HepG2 (cell line): Measurements from ENCODE around the gene DDIT4. TPM values are rescaled to one million over a fixed set of nuclear protein-coding genes. Genes with fewer than 3 reads are reported as not detected.
A peak's percentile ranks its signal among the peaks of the same experiment; 100 is the strongest.

Experiments
- ATAC-seq: fragments of 200-7000 bp; cut with Tn5 transposase; 3 replicates; pipeline ENCODE4 v1.9.1; 2020; ENCODE audit warnings: mild to moderate bottlenecking, moderate library complexity
- BruUV-seq: library from RNA; stranded (reverse); fragments of 400-500 nt; replicated peaks from 2 replicates; lab custom pipeline; 2021; lab: Mats Ljungman, UMichigan
- CTCF ChIA-PET: fragments of 300-600 bp; formaldehyde crosslinking; extraction: SDS; loops from one replicate; lab custom pipeline; 2021; ENCODE audit warnings: low total read pairs, inconsistent platforms, low intra/inter-chr PET ratio; lab: Yijun Ruan, JAX
- POLR2A ChIA-PET: fragments of 350-600 bp; sonication (Branson Sonifier 250); formaldehyde crosslinking; loops from one replicate; lab custom pipeline; 2020; ENCODE audit warnings: antibody characterized with exemption, inconsistent platforms; lab: Yijun Ruan, JAX
- DNase-seq: peaks from one replicate; pipeline ENCODE4 v3.0.0-alpha.2; 2015; ENCODE audit warnings: low spot score
- FAIRE-seq: peaks from 3 replicates; lab custom pipeline; 2011; peaks lifted over from hg19 to GRCh38; lab: Jason Lieb, UNC
- H2AFZ ChIP-seq: one replicate; pipeline ENCODE4 v1.6.1; 2011; ENCODE audit warnings: low read length, inconsistent platforms
- H3K27ac ChIP-seq: fragments of 300-600 bp; 3 replicates; pipeline ENCODE4 v1.8.0; 2011; ENCODE audit warnings: mixed run types, mild to moderate bottlenecking, mixed read lengths, low read length, inconsistent platforms; ENCODE audit not compliant: insufficient read depth; ENCODE audit errors: extremely low read length
- H3K27me3 ChIP-seq, 2 experiments: fragments of 200-600 bp in 1 of 2; 2 replicates in 1 of 2; 3 replicates in 1 of 2; pipeline versions ENCODE4 v1.6.0 to v1.8.0; 2011; ENCODE audit warnings: low read length in 2 of 2, mild to moderate bottlenecking in 2 of 2, moderate library complexity in 2 of 2, inconsistent platforms in 1 of 2; ENCODE audit not compliant: insufficient read depth in 2 of 2, control insufficient read depth in 1 of 2
- H3K36me3 ChIP-seq, 2 experiments: fragments of 200-600 bp in 1 of 2; replicated peaks in 1 of 2; 2 replicates in 1 of 2; 3 replicates in 1 of 2; pipeline versions ENCODE4 v1.5.1 to v1.8.0; 2011; ENCODE audit warnings: low read length in 2 of 2, inconsistent platforms in 1 of 2; ENCODE audit not compliant: insufficient read depth in 2 of 2, control insufficient read depth in 1 of 2
- H3K4me1 ChIP-seq: 2 replicates; pipeline ENCODE4 v1.5.1; 2012; ENCODE audit warnings: low read length, inconsistent platforms; ENCODE audit not compliant: insufficient read depth
- H3K4me2 ChIP-seq: 2 replicates; pipeline ENCODE4 v1.6.0; 2011; ENCODE audit warnings: low read depth, low read length, inconsistent platforms
- H3K4me3 ChIP-seq, 3 experiments: fragments of 200-600 bp in 1 of 3; sonication (generic), shearing (Covaris generic) in 1 of 3; replicated peaks in 1 of 3; 2 replicates each; pipeline ENCODE4 v1.5.1; 2011 to 2016; ENCODE audit warnings: low read length in 3 of 3, inconsistent platforms in 2 of 3, low read depth in 2 of 3, mild to moderate bottlenecking in 2 of 3, control low read depth in 1 of 3, mixed read lengths in 1 of 3; ENCODE audit not compliant: insufficient read depth in 1 of 3
- H3K79me2 ChIP-seq: one replicate; pipeline ENCODE4 v1.6.1; 2011; ENCODE audit warnings: low read length, inconsistent platforms; ENCODE audit not compliant: insufficient read depth
- H3K9ac ChIP-seq: 2 replicates; pipeline ENCODE4 v1.6.0; 2011; ENCODE audit warnings: mild to moderate bottlenecking, low read depth, low read length, inconsistent platforms; ENCODE audit not compliant: insufficient read depth
- H3K9me3 ChIP-seq: 2 replicates; pipeline ENCODE4 v1.5.1; 2012; ENCODE audit warnings: mild to moderate bottlenecking, low read length
- H4K20me1 ChIP-seq: 2 replicates; pipeline ENCODE4 v1.6.0; 2011; ENCODE audit warnings: inconsistent platforms, mild to moderate bottlenecking, low read length, moderate library complexity; ENCODE audit not compliant: insufficient read depth
- BRF2 ChIP-seq: sonication (generic); formaldehyde crosslinking; IDR thresholded peaks from 2 replicates; pipeline ENCODE4 v1.8.1; 2022; ENCODE audit warnings: mild to moderate bottlenecking, missing genetic modification reagents
- KAT7 ChIP-seq: IDR thresholded peaks from 2 replicates; pipeline ENCODE4 v1.6.1; 2018; ENCODE audit warnings: borderline replicate concordance, missing compliant biosample characterization
- SP140L ChIP-seq: sonication (generic); formaldehyde crosslinking; IDR thresholded peaks from 2 replicates; pipeline ENCODE4 v1.4.0; 2020; ENCODE audit warnings: missing genetic modification reagents, borderline replicate concordance
- ZNF407 ChIP-seq: sonication (generic); formaldehyde crosslinking; IDR thresholded peaks from one replicate; pipeline ENCODE4 v1.5.1; 2020; ENCODE audit warnings: mild to moderate bottlenecking, missing genetic modification reagents; ENCODE audit errors: not compliant biosample characterization
- ZNF468 ChIP-seq: sonication (generic); formaldehyde crosslinking; IDR thresholded peaks from 2 replicates; pipeline ENCODE4 v1.8.0; 2022; ENCODE audit warnings: mild to moderate bottlenecking, moderate library complexity, missing genetic modification reagents
- ZNF629 ChIP-seq: sonication (generic); formaldehyde crosslinking; conservative IDR thresholded peaks from 2 replicates; pipeline ENCODE4 v1.5.0; 2020; ENCODE audit warnings: missing genetic modification reagents
- WGBS: methylation state at CpG from one replicate; pipeline ENCODE4 v1.1.6; 2017; ENCODE audit warnings: low lambda C conversion rate; 5-methylcytosine and 5-hydroxymethylcytosine counted together
- in situ Hi-C: cut with HindIII; loops from 2 replicates; pipeline ENCODE4 v1.10.0; 2017; ENCODE audit warnings: low pct_unique_long_range_greater_than_20kb; ENCODE audit not compliant: extremely low pct_ligation_motif_present
- intact Hi-C: fragments of 100-400 bp; cut with micrococcal nuclease; formaldehyde crosslinking; loops from one replicate; pipeline ENCODE4 v1.10.0; 2022; ENCODE audit not compliant: unreplicated experiment
- polyA plus RNA-seq, 8 experiments: library from polyadenylated mRNA; depleted of rRNA in 3 of 8; stranded (reverse) in 7 of 8; unstranded in 1 of 8; fragments of >200 nt; fragmentation: Illumina TruSeq in 4 of 8; extraction: Trizol in 4 of 8; gene quantifications; 2 replicates each; pipeline versions ENCODE4 v1.2.1 to v1.2.3, GENCODE V29; 2011 to 2016; ENCODE audit warnings: low read depth in 4 of 8, missing spikeins in 1 of 8, mixed read lengths in 1 of 8; ENCODE audit not compliant: insufficient read depth in 1 of 8
- total RNA-seq, 5 experiments: library from RNA; depleted of rRNA; stranded (reverse); fragments of >200 nt; fragmentation: Illumina TruSeq; extraction: Trizol; gene quantifications; 2 replicates each; pipeline ENCODE4 v1.2.3, GENCODE V29; 2016; ENCODE audit warnings: low read depth in 1 of 5

DDIT4 gene
- total and polyA plus RNA-seq, 2 of the 13 experiments (the other 11 are each of a cell fraction or from before 2014, with no cell fraction given) = 35.6 to 40.7 TPM

DNA sequence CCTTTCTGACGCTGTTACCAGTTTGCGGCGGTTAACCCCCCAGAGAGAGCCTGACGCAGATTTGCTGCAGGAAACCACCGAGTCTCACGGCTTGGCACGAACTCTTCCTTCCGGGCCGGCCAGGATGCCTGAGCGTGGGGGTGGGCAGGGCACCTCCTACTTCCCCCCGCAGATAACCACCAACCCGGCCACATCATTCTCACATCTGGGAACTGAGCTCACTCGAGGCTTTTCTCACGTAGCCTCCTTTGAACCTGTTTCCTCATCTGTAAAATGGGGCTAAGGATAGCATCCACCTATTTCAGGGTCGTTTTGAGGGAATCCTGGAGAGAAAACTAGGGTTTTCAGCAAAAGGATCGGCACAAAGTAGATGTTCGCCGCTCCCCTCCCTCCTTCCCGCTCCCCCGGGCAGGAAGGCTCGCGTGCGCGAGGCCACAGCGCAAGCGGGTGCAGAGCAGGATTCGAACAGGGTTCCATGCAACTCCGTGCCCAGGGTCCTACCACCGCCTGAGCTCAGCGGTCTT is 23.6 kb downstream of the DDIT4 start:
- Histone ChIP-seq H3K9ac (no peak overlapping the region), H3K79me2 (no peaks in the 10 kb centered on the region), H3K36me3 (no peaks in the 10 kb centered on the region), H3K27me3 (no peaks in the 10 kb centered on the region; a peak in 1 of 5 replicates), H3K4me1 (peaks cover 39% of the 10 kb centered on the region), H3K4me2 (no peak overlapping the region), H4K20me1 (no peaks in the 10 kb centered on the region), H3K27ac (no peak overlapping the region), H3K4me3 (no peak overlapping the region), H3K9me3 (no peaks in the 10 kb centered on the region), H2AFZ (no peak overlapping the region)
- no TSS peak for BruUV-seq
- in situ Hi-C loops (no loop called here), intact Hi-C loops (no loop called here)
- no peak for FAIRE-seq
- DNase-seq = no peak
- 88% methylated on average over 30 of the region's 30 CpGs for WGBS
- POLR2A ChIA-PET = interaction anchor here (0.8 to 1.2 kb wide), 2 partner anchors 22 to 24 kb away, joined by 3 read pairs; partner anchors contain the start of gene DDIT4
- CTCF ChIA-PET = no interaction called here
- TF ChIP-seq ZNF629 (CRISPR knock-in tag) = 0 out of 2 replicates have a peak, but pooled peaks have one; percentile 27
- no peak for TF ChIP-seq KAT7 (CRISPR knock-in tag)
- ATAC-seq = no peak

GRCh38 chr10:72297805-72298591 is 24.3 kb downstream of the DDIT4 start:
- intact Hi-C loops (no loop called here), in situ Hi-C loops (no loop called here)
- no peak for DNase-seq
- ChIA-PET POLR2A (interaction anchor here (0.8 to 1.2 kb wide), 2 partner anchors 23 to 25 kb away, joined by 3 read pairs; partner anchors contain the start of gene DDIT4), CTCF (no interaction called here)
- Histone ChIP-seq H3K9ac (no peak overlapping the region), H3K36me3 (no peaks in the 10 kb centered on the region), H2AFZ (no peak overlapping the region), H3K27ac (no peak overlapping the region), H3K27me3 (no peaks in the 10 kb centered on the region), H3K79me2 (no peaks in the 10 kb centered on the region), H3K4me3 (no peak overlapping the region), H3K4me1 (peaks cover 39% of the 10 kb centered on the region), H4K20me1 (no peaks in the 10 kb centered on the region), H3K9me3 (no peaks in the 10 kb centered on the region), H3K4me2 (no peak overlapping the region)
- ATAC-seq = no peak
- 93% methylated on average over 53 of the region's 55 CpGs for WGBS
- no TSS peak for BruUV-seq
- no peak for FAIRE-seq
- TF ChIP-seq BRF2 (no peak), SP140L (CRISPR knock-in tag) (no peak), ZNF468 (CRISPR knock-in tag) (no peak), ZNF407 (no peak)
